ENCODE results near the gene SLC14A1. TPM values are rescaled to one million over a fixed set of nuclear protein-coding genes. Genes with fewer than 3 reads are reported as not detected.

SLC14A1 gene
- total RNA-seq, 2 donors from 2014 or later, result 3.6 to 12.5 TPM

DNA sequence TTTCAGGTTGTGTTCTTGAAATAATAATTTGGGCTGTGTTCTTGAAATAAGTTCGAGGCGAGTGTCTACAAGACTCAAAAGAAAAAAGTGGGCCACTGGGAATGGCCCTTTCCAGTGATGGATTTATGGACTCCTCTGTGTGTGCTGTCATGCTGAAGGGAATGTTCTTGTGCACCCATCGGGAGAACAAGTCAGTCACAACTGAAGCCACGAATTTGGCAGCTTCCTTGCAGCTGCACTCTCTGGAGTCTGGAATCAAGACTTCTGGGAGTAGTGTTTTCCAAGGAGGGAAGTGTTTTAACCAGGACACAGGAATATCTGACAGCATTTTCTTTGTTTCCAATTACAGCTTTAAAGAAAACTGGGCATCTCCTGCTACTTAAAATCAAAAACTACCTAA, 620 bp downstream of the SLC14A1 start:
- peaks cover 20% of the 10 kb centered on the region for H3K4me1 ChIP-seq
- H3K36me3 ChIP-seq (replicated peaks in 1 of 2; ENCODE audit: insufficient read depth in 1 of 2, low read depth in 2 of 2), result no peaks in the 10 kb centered on the region
- ATAC-seq (no peak), DNase-seq (no peak)
- H3K4me3 ChIP-seq, result no peak overlapping the region
- H3K27me3 ChIP-seq, result no peaks in the 10 kb centered on the region
- H3K9me3 ChIP-seq, result no peaks in the 10 kb centered on the region
- no peak for TF ChIP-seq CTCF (IDR thresholded peaks at IDR 0.05)
- TF ChIP-seq POLR2A (IDR thresholded peaks at IDR 0.05), result no peak
- intact Hi-C loops (cut with DNase I), result no loop called here
- H3K27ac ChIP-seq, result no peak overlapping the region
- WGBS, 2 donors, result 58 to 76% methylated on average over 4 of the region's 4 CpGs

GRCh38 chr18:45725336-45725735, 1.4 kb downstream of the SLC14A1 start:
- Histone ChIP-seq H3K4me3 (no peak overlapping the region), H3K27me3 (no peaks in the 10 kb centered on the region), H3K9me3 (no peaks in the 10 kb centered on the region), H3K4me1 (peaks cover 20% of the 10 kb centered on the region), H3K36me3 (replicated peaks in 1 of 2; ENCODE audit: insufficient read depth in 1 of 2, low read depth in 2 of 2) (no peaks in the 10 kb centered on the region), H3K27ac (no peak overlapping the region)
- TF ChIP-seq CTCF (IDR thresholded peaks at IDR 0.05), result no peak
- no peak for TF ChIP-seq POLR2A (IDR thresholded peaks at IDR 0.05)
- 95 to 97% methylated on average over 4 of the region's 4 CpGs for WGBS, 2 donors
- no peak for ATAC-seq
- intact Hi-C loops (cut with DNase I), result no loop called here
- DNase-seq, result no peak

GRCh38 chr18:45726603-45727002, 2.6 kb downstream of the SLC14A1 start:
- Histone ChIP-seq H3K36me3 (replicated peaks in 1 of 2; ENCODE audit: insufficient read depth in 1 of 2, low read depth in 2 of 2) (no peaks in the 10 kb centered on the region), H3K27ac (no peak overlapping the region), H3K4me3 (no peak overlapping the region), H3K9me3 (no peaks in the 10 kb centered on the region), H3K27me3 (no peaks in the 10 kb centered on the region), H3K4me1 (peaks cover 20% of the 10 kb centered on the region)
- DNase-seq (no peak), ATAC-seq (no peak)
- TF ChIP-seq CTCF (IDR thresholded peaks at IDR 0.05) (no peak), POLR2A (IDR thresholded peaks at IDR 0.05) (no peak)
- intact Hi-C loops (cut with DNase I), result no loop called here
- WGBS, 2 donors, result 83 to 93% methylated on average over 3 of the region's 3 CpGs

GRCh38 chr18:45727068-45727467, 3.1 kb downstream of the SLC14A1 start:
- ATAC-seq (no peak), DNase-seq (no peak)
- intact Hi-C loops (cut with DNase I), result no loop called here
- no peaks in the 10 kb centered on the region for H3K36me3 ChIP-seq (replicated peaks in 1 of 2; ENCODE audit: insufficient read depth in 1 of 2, low read depth in 2 of 2)
- no peaks in the 10 kb centered on the region for H3K9me3 ChIP-seq
- H3K4me1 ChIP-seq, result peaks cover 20% of the 10 kb centered on the region
- no peak overlapping the region for H3K4me3 ChIP-seq
- no peaks in the 10 kb centered on the region for H3K27me3 ChIP-seq
- TF ChIP-seq POLR2A (IDR thresholded peaks at IDR 0.05) (no peak), CTCF (IDR thresholded peaks at IDR 0.05) (no peak)
- 96 to 97% methylated on average over 18 of the region's 18 CpGs for WGBS, 2 donors
- no peak overlapping the region for H3K27ac ChIP-seq

GRCh38 chr18:45728336-45729010, 4.5 kb downstream of the SLC14A1 start:
- H3K36me3 ChIP-seq (replicated peaks in 1 of 2; ENCODE audit: insufficient read depth in 1 of 2, low read depth in 2 of 2), result no peaks in the 10 kb centered on the region
- intact Hi-C loops (cut with DNase I), result no loop called here
- H3K27ac ChIP-seq, result peak overlapping the region in 1 of 4 donors; percentile 17
- peaks cover 18% of the 10 kb centered on the region for H3K4me1 ChIP-seq
- ATAC-seq (peak; percentile 71), DNase-seq (no peak)
- 15% methylated on average over 2 of the region's 2 CpGs for WGBS, 2 donors
- H3K4me3 ChIP-seq, result no peak overlapping the region
- TF ChIP-seq CTCF (IDR thresholded peaks at IDR 0.05), result no peak
- TF ChIP-seq POLR2A (IDR thresholded peaks at IDR 0.05), result no peak
- H3K9me3 ChIP-seq, result no peaks in the 10 kb centered on the region
- H3K27me3 ChIP-seq, result no peaks in the 10 kb centered on the region
